GM12878 (cell line): ENCODE measurements around the gene RPL10A.

Source experiments
- BCL11A ChIP-seq: IDR thresholded peaks from 2 replicates; pipeline ENCODE4 v1.6.1; 2011; ENCODE audit warnings: low read depth, low read length
- BHLHE40 ChIP-seq, 2 experiments: fragments of 450-650 bp in 1 of 2; IDR thresholded peaks; 2 replicates each; pipeline ENCODE4 v1.6.1; 2011 to 2017; ENCODE audit warnings: low read depth in 2 of 2, borderline replicate concordance in 1 of 2, improper control_type of control experiment in 1 of 2, low read length in 1 of 2, mild to moderate bottlenecking in 1 of 2
- CBFB ChIP-seq: IDR thresholded peaks from 2 replicates; pipeline ENCODE4 v1.6.1; 2016; ENCODE audit warnings: antibody characterized with exemption, low read depth
- CREM ChIP-seq: IDR thresholded peaks from 2 replicates; pipeline ENCODE4 v1.6.1; 2014; ENCODE audit warnings: antibody characterized with exemption, low read depth
- EP300 ChIP-seq, 2 experiments: fragments of 150-350 bp in 1 of 2; IDR thresholded peaks; 2 replicates each; pipeline ENCODE4 v1.6.1; 2011 to 2012; ENCODE audit warnings: low read depth in 2 of 2, low read length in 2 of 2, borderline replicate concordance in 1 of 2, improper control_type of control experiment in 1 of 2, inconsistent platforms in 1 of 2; ENCODE audit not compliant: control insufficient read depth in 1 of 2
- EZH2 ChIP-seq: IDR thresholded peaks from 2 replicates; pipeline ENCODE4 v1.6.1; 2012; ENCODE audit warnings: low read depth, mild to moderate bottlenecking, control low read depth, inconsistent platforms, low read length, borderline replicate concordance; ENCODE audit not compliant: control insufficient read depth
- MAX ChIP-seq: IDR thresholded peaks from 2 replicates; pipeline ENCODE4 v1.6.1; 2012; ENCODE audit warnings: low read depth, low read length, improper control_type of control experiment
- POLR2A ChIP-seq: IDR thresholded peaks from 2 replicates; pipeline ENCODE4 v1.6.1; 2011; ENCODE audit warnings: low read depth, mild to moderate bottlenecking, low read length
- RAD51 ChIP-seq: fragments of 450-650 bp; IDR thresholded peaks from 2 replicates; pipeline ENCODE4 v1.6.1; 2016; ENCODE audit warnings: moderate library complexity, mild to moderate bottlenecking, inconsistent platforms
- RFX5 ChIP-seq: IDR thresholded peaks from 2 replicates; pipeline ENCODE4 v1.6.1; 2011; ENCODE audit warnings: low read depth, low read length, improper control_type of control experiment
- TAF1 ChIP-seq: IDR thresholded peaks from 2 replicates; pipeline ENCODE4 v1.6.1; 2011; ENCODE audit warnings: mild to moderate bottlenecking, low read depth, low read length, borderline replicate concordance
- ZNF24 ChIP-seq: fragments of 450-650 bp; IDR thresholded peaks from 2 replicates; pipeline ENCODE4 v1.6.1; 2017; ENCODE audit warnings: antibody characterized with exemption, mild to moderate bottlenecking
- TF ChIP-seq, protein P1 (sequence below): IDR thresholded peaks from 2 replicates; pipeline ENCODE4 v1.6.1; 2012; ENCODE audit warnings: low read depth, low read length, improper control_type of control experiment
- TF ChIP-seq, protein P2 (sequence below), 3 experiments: IDR thresholded peaks in 2 of 3; conservative IDR thresholded peaks in 1 of 3; 2 replicates each; pipeline ENCODE4 v1.5.1; 2011; ENCODE audit warnings: low read depth in 3 of 3, low read length in 3 of 3, mild to moderate bottlenecking in 3 of 3, control low read depth in 2 of 3, moderate library complexity in 2 of 3, inconsistent platforms in 1 of 3, mixed read lengths in 1 of 3; ENCODE audit not compliant: control insufficient read depth in 2 of 3, insufficient read depth in 1 of 3; ENCODE audit errors: extremely low read depth in 1 of 3

DNA sequence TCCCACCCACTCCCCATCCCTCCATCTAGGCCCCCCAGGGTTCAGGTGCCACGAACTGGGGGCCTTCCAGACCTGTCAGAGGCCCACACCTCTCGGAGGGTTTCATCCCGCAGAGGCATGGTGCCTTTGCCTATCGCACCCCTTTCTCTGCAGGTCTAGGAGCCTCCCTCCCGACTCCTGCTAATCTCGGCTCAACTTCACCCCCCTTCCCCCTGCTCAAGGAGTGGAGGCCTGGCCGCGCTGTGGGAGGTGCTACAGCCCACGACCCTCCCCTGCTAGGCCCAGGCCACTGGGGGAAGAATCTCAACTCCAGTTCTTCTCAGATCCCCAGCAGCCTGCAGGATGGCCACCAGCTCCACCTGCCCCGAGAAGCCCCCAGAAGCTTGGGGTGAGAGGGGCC is 44.5 kb downstream of the RPL10A start, which contains the start of gene TULP1:
- TF ChIP-seq, protein P1, sequence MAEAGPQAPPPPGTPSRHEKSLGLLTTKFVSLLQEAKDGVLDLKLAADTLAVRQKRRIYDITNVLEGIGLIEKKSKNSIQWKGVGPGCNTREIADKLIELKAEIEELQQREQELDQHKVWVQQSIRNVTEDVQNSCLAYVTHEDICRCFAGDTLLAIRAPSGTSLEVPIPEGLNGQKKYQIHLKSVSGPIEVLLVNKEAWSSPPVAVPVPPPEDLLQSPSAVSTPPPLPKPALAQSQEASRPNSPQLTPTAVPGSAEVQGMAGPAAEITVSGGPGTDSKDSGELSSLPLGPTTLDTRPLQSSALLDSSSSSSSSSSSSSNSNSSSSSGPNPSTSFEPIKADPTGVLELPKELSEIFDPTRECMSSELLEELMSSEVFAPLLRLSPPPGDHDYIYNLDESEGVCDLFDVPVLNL: no peak
- no peak for TF ChIP-seq MAX
- TF ChIP-seq, protein P2, sequence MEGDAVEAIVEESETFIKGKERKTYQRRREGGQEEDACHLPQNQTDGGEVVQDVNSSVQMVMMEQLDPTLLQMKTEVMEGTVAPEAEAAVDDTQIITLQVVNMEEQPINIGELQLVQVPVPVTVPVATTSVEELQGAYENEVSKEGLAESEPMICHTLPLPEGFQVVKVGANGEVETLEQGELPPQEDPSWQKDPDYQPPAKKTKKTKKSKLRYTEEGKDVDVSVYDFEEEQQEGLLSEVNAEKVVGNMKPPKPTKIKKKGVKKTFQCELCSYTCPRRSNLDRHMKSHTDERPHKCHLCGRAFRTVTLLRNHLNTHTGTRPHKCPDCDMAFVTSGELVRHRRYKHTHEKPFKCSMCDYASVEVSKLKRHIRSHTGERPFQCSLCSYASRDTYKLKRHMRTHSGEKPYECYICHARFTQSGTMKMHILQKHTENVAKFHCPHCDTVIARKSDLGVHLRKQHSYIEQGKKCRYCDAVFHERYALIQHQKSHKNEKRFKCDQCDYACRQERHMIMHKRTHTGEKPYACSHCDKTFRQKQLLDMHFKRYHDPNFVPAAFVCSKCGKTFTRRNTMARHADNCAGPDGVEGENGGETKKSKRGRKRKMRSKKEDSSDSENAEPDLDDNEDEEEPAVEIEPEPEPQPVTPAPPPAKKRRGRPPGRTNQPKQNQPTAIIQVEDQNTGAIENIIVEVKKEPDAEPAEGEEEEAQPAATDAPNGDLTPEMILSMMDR (IDR thresholded peaks at IDR 0.05 in 2 of 3, conservative IDR thresholded peaks at IDR 0.05 in 1 of 3; ENCODE audit: control insufficient read depth in 2 of 3, extremely low read depth in 1 of 3, insufficient read depth in 1 of 3, low read depth in 3 of 3, low read length in 3 of 3): no peak
- TF ChIP-seq EP300 (IDR thresholded peaks at IDR 0.05; ENCODE audit: borderline replicate concordance in 1 of 2, control insufficient read depth in 1 of 2, low read depth in 2 of 2, low read length in 2 of 2): no peak
- no peak for TF ChIP-seq POLR2A
- TF ChIP-seq CREM: no peak
- TF ChIP-seq EZH2: no peak
- no peak for TF ChIP-seq RAD51
- TF ChIP-seq RFX5: no peak
- no peak for TF ChIP-seq CBFB
- no peak for TF ChIP-seq BHLHE40 (IDR thresholded peaks at IDR 0.05; ENCODE audit: borderline replicate concordance in 1 of 2, low read depth in 2 of 2, low read length in 1 of 2)
- TF ChIP-seq ZNF24: no peak
- TF ChIP-seq TAF1: no peak
- TF ChIP-seq BCL11A: no peak
